ENCODE data around the gene PRDX2.

The PRDX2 gene

GRCh38 chr19:12792051-12792852 lies 9.3 kb downstream of the PRDX2 start:
- Histone ChIP-seq H2AFZ (ENCODE audit: insufficient read depth, low read length, poor library complexity) (peak overlapping the region; percentile 15), H2BK12ac (ENCODE audit: low read length) (peak overlapping the region; percentile 9), H2AK5ac (ENCODE audit: low read length) (peak overlapping the region; percentile 50), H4K12ac (ENCODE audit: low read depth, low read length) (peak overlapping the region; percentile 49), H4K91ac (ENCODE audit: low read depth, low read length) (peak overlapping the region; percentile 49), H3K23ac (ENCODE audit: low read length) (no peak overlapping the region), H3K18ac (ENCODE audit: low read length) (peak overlapping the region; percentile 62), H3K27ac (ENCODE audit: low read depth, low read length) (peak overlapping the region; percentile 87), H3K9ac (ENCODE audit: low read length) (peak overlapping the region; percentile 88), H3K14ac (ENCODE audit: low read length) (peak overlapping the region; percentile 82), H4K8ac (ENCODE audit: low read depth, low read length) (peak overlapping the region; percentile 77), H3K36me3 (ENCODE audit: control insufficient read depth in 1 of 2, insufficient read depth in 2 of 2, low read length in 2 of 2) (peaks cover 0 to 6% of the 10 kb centered on the region in 2 experiments), H2BK120ac (ENCODE audit: insufficient read depth, low read length, poor library complexity) (peak overlapping the region; percentile 64), H2BK5ac (ENCODE audit: low read depth, low read length, poor library complexity) (peak overlapping the region; percentile 83), H3K4me2 (ENCODE audit: low read length) (peak overlapping the region; percentile 96), H3K4me1 (ENCODE audit: control insufficient read depth in 1 of 2, insufficient read depth in 2 of 2, low read length in 2 of 2) (peaks cover 25 to 26% of the 10 kb centered on the region in 2 experiments), H3K4ac (ENCODE audit: low read depth, low read length) (peak overlapping the region; percentile 89), H3K9me3 (ENCODE audit: insufficient read depth, low read depth, low read length) (peaks cover 2% of the 10 kb centered on the region), H3K79me2 (ENCODE audit: control insufficient read depth, insufficient read depth, low read length, poor library complexity) (peaks cover 26% of the 10 kb centered on the region), H3K27me3 (ENCODE audit: insufficient read depth, low read length) (no peaks in the 10 kb centered on the region), H3K4me3 (ENCODE audit: low read depth, low read length) (peak overlapping the region; percentile 97), H3K79me1 (ENCODE audit: low read length) (peaks cover 53% of the 10 kb centered on the region)
- DNase-seq = peak; percentile 60 to 73
- WGBS (ENCODE audit: extremely low coverage, insufficient coverage, insufficient read length) = no CpG with 5 or more reads among the region's 84 CpGs

GRCh38 chr19:12791345-12792050 lies 10.1 kb downstream of the PRDX2 start, which contains the start of gene JUNB:
TSS of gene JUNB (plus strand) at chr19:12791486. CDS start at chr19:12791772, 286 bp downstream.
- peaks cover 55% of the 10 kb centered on the region for H3K79me1 ChIP-seq (ENCODE audit: low read length)
- peak within 1 kb of the TSS; percentile 86 for H2AK5ac ChIP-seq (ENCODE audit: low read length)
- peak within 1 kb of the TSS; percentile 84 for H4K91ac ChIP-seq (ENCODE audit: low read depth, low read length)
- H3K14ac ChIP-seq (ENCODE audit: low read length) = peak within 1 kb of the TSS; percentile 82
- H4K12ac ChIP-seq (ENCODE audit: low read depth, low read length) = peak within 1 kb of the TSS; percentile 49
- no peak within 1 kb of the TSS for H3K23ac ChIP-seq (ENCODE audit: low read length)
- WGBS (ENCODE audit: extremely low coverage, insufficient coverage, insufficient read length) = no CpG with 5 or more reads among the region's 73 CpGs
- peak within 1 kb of the TSS; percentile 96 for H4K8ac ChIP-seq (ENCODE audit: low read depth, low read length)
- H3K4ac ChIP-seq (ENCODE audit: low read depth, low read length) = peak within 1 kb of the TSS; percentile 89
- peak within 1 kb of the TSS; percentile 90 for H2BK5ac ChIP-seq (ENCODE audit: low read depth, low read length, poor library complexity)
- H3K36me3 ChIP-seq (ENCODE audit: control insufficient read depth in 1 of 2, insufficient read depth in 2 of 2, low read length in 2 of 2) = peaks cover 0 to 2% of the 10 kb centered on the region in 2 experiments
- peak within 1 kb of the TSS; percentile 88 for H3K9ac ChIP-seq (ENCODE audit: low read length)
- peaks cover 2% of the 10 kb centered on the region for H3K9me3 ChIP-seq (ENCODE audit: insufficient read depth, low read depth, low read length)
- peak within 1 kb of the TSS; percentile 97 for H3K4me3 ChIP-seq (ENCODE audit: low read depth, low read length)
- peak within 1 kb of the TSS; percentile 41 for H2AFZ ChIP-seq (ENCODE audit: insufficient read depth, low read length, poor library complexity)
- H3K18ac ChIP-seq (ENCODE audit: low read length) = peak within 1 kb of the TSS; percentile 87
- peak within 1 kb of the TSS; percentile 96 for H3K27ac ChIP-seq (ENCODE audit: low read depth, low read length)
- peaks cover 26% of the 10 kb centered on the region for H3K79me2 ChIP-seq (ENCODE audit: control insufficient read depth, insufficient read depth, low read length, poor library complexity)
- H2BK12ac ChIP-seq (ENCODE audit: low read length) = peak within 1 kb of the TSS; percentile 69
- DNase-seq = peak; percentile 94 to 98
- H3K4me2 ChIP-seq (ENCODE audit: low read length) = peak within 1 kb of the TSS; percentile 96
- H2BK120ac ChIP-seq (ENCODE audit: insufficient read depth, low read length, poor library complexity) = peak within 1 kb of the TSS; percentile 64
- no peaks in the 10 kb centered on the region for H3K27me3 ChIP-seq (ENCODE audit: insufficient read depth, low read length)
- peaks cover 27 to 29% of the 10 kb centered on the region in 2 experiments for H3K4me1 ChIP-seq (ENCODE audit: control insufficient read depth in 1 of 2, insufficient read depth in 2 of 2, low read length in 2 of 2)

GRCh38 chr19:12790628-12791344 lies 10.8 kb downstream of the PRDX2 start:
- WGBS (ENCODE audit: extremely low coverage, insufficient coverage, insufficient read length) = no CpG with 5 or more reads among the region's 22 CpGs

More at GRCh38 chr19:12790628-12791344, 10.8 kb downstream of the PRDX2 start:
- Histone ChIP-seq H3K79me1 (ENCODE audit: low read length) (peaks cover 62% of the 10 kb centered on the region), H3K4me2 (ENCODE audit: low read length) (peak overlapping the region; percentile 96), H3K27ac (ENCODE audit: low read depth, low read length) (peak overlapping the region; percentile 96), H3K4me1 (ENCODE audit: control insufficient read depth in 1 of 2, insufficient read depth in 2 of 2, low read length in 2 of 2) (peaks cover 32 to 36% of the 10 kb centered on the region in 2 experiments), H3K18ac (ENCODE audit: low read length) (peak overlapping the region; percentile 87), H2AK5ac (ENCODE audit: low read length) (peak overlapping the region; percentile 86), H2AFZ (ENCODE audit: insufficient read depth, low read length, poor library complexity) (peak overlapping the region; percentile 41), H2BK5ac (ENCODE audit: low read depth, low read length, poor library complexity) (peak overlapping the region; percentile 90), H4K12ac (ENCODE audit: low read depth, low read length) (peak overlapping the region; percentile 5), H3K36me3 (ENCODE audit: control insufficient read depth in 1 of 2, insufficient read depth in 2 of 2, low read length in 2 of 2) (peaks cover 0 to 2% of the 10 kb centered on the region in 2 experiments), H3K4me3 (ENCODE audit: low read depth, low read length) (no peak overlapping the region), H4K91ac (ENCODE audit: low read depth, low read length) (peak overlapping the region; percentile 84), H3K9ac (ENCODE audit: low read length) (peak overlapping the region; percentile 31), H4K8ac (ENCODE audit: low read depth, low read length) (peak overlapping the region; percentile 96), H3K9me3 (ENCODE audit: insufficient read depth, low read depth, low read length) (peaks cover 2% of the 10 kb centered on the region), H2BK120ac (ENCODE audit: insufficient read depth, low read length, poor library complexity) (peak overlapping the region; percentile 57), H3K79me2 (ENCODE audit: control insufficient read depth, insufficient read depth, low read length, poor library complexity) (peaks cover 26% of the 10 kb centered on the region), H3K14ac (ENCODE audit: low read length) (peak overlapping the region; percentile 80), H2BK12ac (ENCODE audit: low read length) (peak overlapping the region; percentile 69), H3K23ac (ENCODE audit: low read length) (no peak overlapping the region), H3K4ac (ENCODE audit: low read depth, low read length) (peak overlapping the region; percentile 57), H3K27me3 (ENCODE audit: insufficient read depth, low read length) (no peaks in the 10 kb centered on the region)
- DNase-seq = peak in 1 of 2 donors; percentile 26

Measured in trophoblast cell (in vitro differentiated cells and primary cell).